ENCODE data around the gene NBAS.

DNA sequence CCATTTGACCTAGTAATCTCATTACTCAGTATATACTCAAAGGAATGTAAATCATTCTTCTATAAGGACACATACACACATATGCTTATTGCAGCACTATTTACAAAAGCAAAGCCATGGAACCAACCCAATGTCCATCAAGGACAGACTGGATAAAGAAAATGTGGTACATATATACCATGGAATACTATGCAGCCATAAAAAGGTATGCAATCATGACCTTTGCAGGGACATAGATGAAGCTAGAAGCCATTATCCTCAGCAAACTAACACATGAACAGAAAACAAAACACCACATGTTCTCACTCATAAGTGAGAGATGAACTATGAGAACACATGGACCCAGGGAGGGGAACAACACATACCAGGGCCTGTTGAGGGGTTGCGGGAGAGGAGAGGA is 214.5 kb downstream of the NBAS start:
- TF ChIP-seq REST (IDR thresholded peaks at IDR 0.05; ENCODE audit: insufficient read depth in 1 of 2, low read depth in 2 of 2, low read length in 2 of 2) (no peak), POLR2AphosphoS5 (IDR thresholded peaks at IDR 0.05; ENCODE audit: low read depth, low read length) (no peak), SIN3A (IDR thresholded peaks at IDR 0.05; ENCODE audit: borderline replicate concordance, insufficient read depth, low read length) (no peak), TAF1 (IDR thresholded peaks at IDR 0.05; ENCODE audit: borderline replicate concordance, insufficient read depth, low read length) (no peak)

All from PFSK-1 (cell line).